Mesodermal cell (in vitro differentiated cells): ENCODE results near the gene PROCA1.
"Not testable (repeated sequence)": the region's sequence is repeated elsewhere in the genome, so short reads cannot be mapped to it uniquely, and the experiment has no call there.

Source experiments
- H3K27ac ChIP-seq: 2 replicates; pipeline ENCODE4 v1.7.0; 2013; ENCODE audit warnings: mild to moderate bottlenecking, low read depth, low read length, moderate library complexity; ENCODE audit not compliant: severe bottlenecking
- H3K36me3 ChIP-seq: 2 replicates; pipeline ENCODE4 v1.7.1; 2013; ENCODE audit warnings: mild to moderate bottlenecking, low read length, moderate library complexity; ENCODE audit not compliant: control insufficient read depth, insufficient read depth
- H3K4me1 ChIP-seq: one replicate; pipeline ENCODE4 v1.7.1; 2013; ENCODE audit warnings: mild to moderate bottlenecking, low read length; ENCODE audit not compliant: insufficient read depth, control insufficient read depth, poor library complexity, severe bottlenecking
- H3K4me3 ChIP-seq: 2 replicates; pipeline ENCODE4 v1.7.0; 2013; ENCODE audit warnings: low read length, control low read depth, mild to moderate bottlenecking; ENCODE audit not compliant: insufficient read depth, poor library complexity, severe bottlenecking; ENCODE audit errors: extremely low read depth
- H3K9me3 ChIP-seq: 2 replicates; pipeline ENCODE4 v1.7.1; 2013; ENCODE audit warnings: mild to moderate bottlenecking, low read length, moderate library complexity; ENCODE audit not compliant: control insufficient read depth
- WGBS, 2 experiments: methylation state at CpG; one replicate each; pipeline ENCODE4 v1.1.5; 2013; ENCODE audit warnings: missing lambda C conversion rate in 2 of 2; ENCODE audit not compliant: insufficient coverage in 2 of 2; 5-methylcytosine and 5-hydroxymethylcytosine counted together

The PROCA1 gene

GRCh38 chr17:28741358-28742349 lies 30.0 kb upstream of the PROCA1 start:
- peaks cover 15% of the 10 kb centered on the region for H3K4me1 ChIP-seq
- no peak overlapping the region for H3K27ac ChIP-seq
- 94 to 95% methylated on average over 7 to 17 of the region's 19 CpGs for WGBS, 2 experiments
- H3K4me3 ChIP-seq: no peak overlapping the region
- H3K36me3 ChIP-seq: peaks cover 38% of the 10 kb centered on the region
- no peaks in the 10 kb centered on the region for H3K9me3 ChIP-seq

GRCh38 chr17:28740406-28741357 lies 29.0 kb upstream of the PROCA1 start:
- Histone ChIP-seq H3K4me3 (no peak overlapping the region), H3K36me3 (peaks cover 28% of the 10 kb centered on the region), H3K27ac (no peak overlapping the region), H3K4me1 (peaks cover 5% of the 10 kb centered on the region), H3K9me3 (no peaks in the 10 kb centered on the region)
- 93 to 96% methylated on average over 8 of the region's 10 CpGs for WGBS, 2 experiments

- Histone ChIP-seq H3K36me3 (peaks cover 26% of the 10 kb centered on the region), H3K9me3 (no peaks in the 10 kb centered on the region), H3K4me3 (no peak overlapping the region), H3K4me1 (peaks cover 3% of the 10 kb centered on the region), H3K27ac (no peak overlapping the region)
- WGBS, 2 experiments: 98 to 99% methylated on average over 7 of the region's 10 CpGs
These were observed 27.1 kb upstream of the PROCA1 start for GRCh38 chr17:28738680-28739384.

GRCh38 chr17:28737770-28738679 lies 26.3 kb upstream of the PROCA1 start:
- H3K36me3 ChIP-seq: peaks cover 26% of the 10 kb centered on the region

GRCh38 chr17:28737316-28737715 lies 25.6 kb upstream of the PROCA1 start:
- 95% methylated on average over 10 to 12 of the region's 12 CpGs for WGBS, 2 experiments
- no peak overlapping the region for H3K27ac ChIP-seq
- H3K9me3 ChIP-seq: no peaks in the 10 kb centered on the region
- H3K36me3 ChIP-seq: peaks cover 26% of the 10 kb centered on the region
- peaks cover 3% of the 10 kb centered on the region for H3K4me1 ChIP-seq
- H3K4me3 ChIP-seq: no peak overlapping the region

More at GRCh38 chr17:28737770-28738679, 26.3 kb upstream of the PROCA1 start:
- H3K4me3 ChIP-seq: no peak overlapping the region
- no peak overlapping the region for H3K27ac ChIP-seq
- 96 to 97% methylated on average over 15 to 16 of the region's 22 CpGs for WGBS, 2 experiments
- H3K9me3 ChIP-seq: no peaks in the 10 kb centered on the region
- peaks cover 3% of the 10 kb centered on the region for H3K4me1 ChIP-seq

- H3K4me3 ChIP-seq, H3K9me3 ChIP-seq, H3K4me1 ChIP-seq, H3K27ac ChIP-seq: not testable (repeated sequence)
- peaks cover 26% of the 10 kb centered on the region for H3K36me3 ChIP-seq
- WGBS, 2 experiments: 100% methylated on average over 1 of the region's 8 CpGs; no CpG with 5 or more reads in 1 of the 2 experiments
These were observed 24.5 kb upstream of the PROCA1 start for GRCh38 chr17:28735913-28736769.

GRCh38 chr17:28735242-28735722 lies 23.6 kb upstream of the PROCA1 start:
- 87 to 93% methylated on average over 4 of the region's 5 CpGs for WGBS, 2 experiments
- H3K4me1 ChIP-seq: no peaks in the 10 kb centered on the region
- no peaks in the 10 kb centered on the region for H3K9me3 ChIP-seq
- H3K4me3 ChIP-seq: no peak overlapping the region
- peaks cover 21% of the 10 kb centered on the region for H3K36me3 ChIP-seq
- H3K27ac ChIP-seq: no peak overlapping the region

- H3K27ac ChIP-seq: no peak overlapping the region
These were observed 23.1 kb upstream of the PROCA1 start for GRCh38 chr17:28734712-28735241.

More at GRCh38 chr17:28734712-28735241, 23.1 kb upstream of the PROCA1 start:
- H3K4me3 ChIP-seq: no peak overlapping the region
- WGBS, 2 experiments: 96 to 100% methylated on average over 8 to 10 of the region's 10 CpGs
- no peaks in the 10 kb centered on the region for H3K4me1 ChIP-seq
- H3K9me3 ChIP-seq: no peaks in the 10 kb centered on the region
- peaks cover 17% of the 10 kb centered on the region for H3K36me3 ChIP-seq
